WTC11 (cell line): ENCODE measurements around the gene SLC34A1. TPM values are rescaled to one million over a fixed set of nuclear protein-coding genes. Genes with fewer than 3 reads are reported as not detected.

Source experiments
- ATAC-seq: fragments of 200-7000 bp; cut with Tn5 transposase; 2 replicates; pipeline ENCODE4 v1.10.0; 2021; ENCODE audit warnings: mild to moderate bottlenecking, moderate library complexity
- CTCF ChIA-PET: fragments of 300-600 bp; sonication (Branson Sonifier 250); formaldehyde crosslinking; loops from one replicate; lab custom pipeline; 2021; ENCODE audit warnings: antibody characterized with exemption; lab: Charles Lee
- POLR2A ChIA-PET: fragments of 350-600 bp; sonication (Branson Sonifier 250); formaldehyde crosslinking; loops from one replicate; lab custom pipeline; 2021; ENCODE audit warnings: antibody characterized with exemption; lab: Charles Lee
- DNase-seq: peaks from one replicate; pipeline ENCODE4 v3.0.0; 2021; ENCODE audit warnings: low spot score
- H3K27ac Mint-ChIP-seq: 2 replicates; pipeline ENCODE4 v1.8.0; 2021; ENCODE audit warnings: mixed read lengths
- H3K27me3 Mint-ChIP-seq: 2 replicates; pipeline ENCODE4 v1.8.0; 2021; ENCODE audit warnings: low read depth, mild to moderate bottlenecking, moderate library complexity, mixed read lengths
- H3K36me3 Mint-ChIP-seq: 2 replicates; pipeline ENCODE4 v1.8.0; 2021; ENCODE audit warnings: mixed read lengths
- H3K4me1 Mint-ChIP-seq: 2 replicates; pipeline ENCODE4 v1.8.0; 2022; ENCODE audit warnings: mixed read lengths
- H3K4me3 Mint-ChIP-seq: 2 replicates; pipeline ENCODE4 v1.8.0; 2021; ENCODE audit warnings: mild to moderate bottlenecking, moderate library complexity, mixed read lengths
- H3K9me3 Mint-ChIP-seq: 2 replicates; pipeline ENCODE4 v1.8.0; 2021; ENCODE audit warnings: mixed read lengths
- ATF2 ChIP-seq: sonication (generic); formaldehyde crosslinking; IDR thresholded peaks from 2 replicates; pipeline ENCODE4 v1.8.1; 2022; ENCODE audit warnings: low read depth, missing genetic modification reagents, borderline replicate concordance
- ATF6 ChIP-seq: sonication (generic); formaldehyde crosslinking; IDR thresholded peaks from 2 replicates; pipeline ENCODE4 v1.8.1; 2023; ENCODE audit warnings: mild to moderate bottlenecking, missing genetic modification reagents
- EMX1 ChIP-seq: fragments of 250-450 bp; sonication (Bioruptor Pico); IDR thresholded peaks from 2 replicates; pipeline ENCODE4 v1.8.0; 2021; ENCODE audit warnings: mild to moderate bottlenecking
- ESRRA ChIP-seq: sonication (generic); formaldehyde crosslinking; IDR thresholded peaks from 2 replicates; pipeline ENCODE4 v1.8.1; 2022; ENCODE audit warnings: mild to moderate bottlenecking, missing genetic modification reagents, borderline replicate concordance
- FOXK1 ChIP-seq: sonication (generic); formaldehyde crosslinking; IDR thresholded peaks from 2 replicates; pipeline ENCODE4 v1.8.0; 2022; ENCODE audit warnings: mild to moderate bottlenecking, moderate library complexity, missing genetic modification reagents
- IRF2 ChIP-seq: sonication (generic); formaldehyde crosslinking; IDR thresholded peaks from 2 replicates; pipeline ENCODE4 v1.8.0; 2022; ENCODE audit warnings: low read depth, missing genetic modification reagents, borderline replicate concordance
- JAZF1 ChIP-seq: fragments of 250-450 bp; sonication (Bioruptor Pico); IDR thresholded peaks from 2 replicates; pipeline ENCODE4 v1.9.0; 2021; ENCODE audit warnings: moderate library complexity, mild to moderate bottlenecking, inconsistent platforms
- MXD4 ChIP-seq: fragments of 250-450 bp; sonication (Bioruptor Pico); IDR thresholded peaks from 2 replicates; pipeline ENCODE4 v1.8.0; 2021; ENCODE audit warnings: mild to moderate bottlenecking, moderate library complexity, borderline replicate concordance
- NR2C2 ChIP-seq: sonication (generic); formaldehyde crosslinking; IDR thresholded peaks from 2 replicates; pipeline ENCODE4 v1.8.0; 2022; ENCODE audit warnings: mild to moderate bottlenecking, missing genetic modification reagents
- RELA ChIP-seq: sonication (generic); formaldehyde crosslinking; IDR thresholded peaks from 2 replicates; pipeline ENCODE4 v1.8.1; 2022; ENCODE audit warnings: missing genetic modification reagents, mild to moderate bottlenecking, borderline replicate concordance
- ZNF121 ChIP-seq: sonication (generic); formaldehyde crosslinking; IDR thresholded peaks from 2 replicates; pipeline ENCODE4 v1.8.0; 2023; ENCODE audit warnings: missing genetic modification reagents
- ZNF263 ChIP-seq: sonication (generic); formaldehyde crosslinking; IDR thresholded peaks from 2 replicates; pipeline ENCODE4 v1.8.1; 2022; ENCODE audit warnings: low read depth, mild to moderate bottlenecking, moderate library complexity, missing genetic modification reagents
- ZNF281 ChIP-seq: sonication (generic); formaldehyde crosslinking; IDR thresholded peaks from 2 replicates; pipeline ENCODE4 v1.8.0; 2023; ENCODE audit warnings: mild to moderate bottlenecking, missing genetic modification reagents
- ZNF423 ChIP-seq: fragments of 250-450 bp; sonication (Bioruptor Pico); IDR thresholded peaks from 2 replicates; pipeline ENCODE4 v2.1.2; 2022; ENCODE audit warnings: mild to moderate bottlenecking, moderate library complexity
- total RNA-seq: library from RNA; stranded (reverse); gene quantifications from 3 replicates; pipeline ENCODE4 v1.2.3, GENCODE V29; 2021
- TF ChIP-seq, protein P1 (sequence below): sonication (generic); formaldehyde crosslinking; IDR thresholded peaks from 2 replicates; pipeline ENCODE4 v1.8.0; 2022; ENCODE audit warnings: mild to moderate bottlenecking, missing genetic modification reagents
- TF ChIP-seq, protein P2 (sequence below): fragments of 250-450 bp; sonication (Bioruptor Pico); IDR thresholded peaks from 2 replicates; pipeline ENCODE4 v1.9.0; 2021; ENCODE audit warnings: moderate library complexity, mild to moderate bottlenecking, inconsistent platforms, borderline replicate concordance
- TF ChIP-seq, protein P3 (sequence below): fragments of 200-600 bp; IDR thresholded peaks from 2 replicates; pipeline ENCODE4 v1.8.0; 2022; ENCODE audit warnings: antibody characterized with exemption

SLC34A1 gene
- total RNA-seq, 1 experiment from 2014 or later: not detected

GRCh38 chr5:177383181-177383580, 1.1 kb upstream of the SLC34A1 start (continued):
- TF ChIP-seq RELA (CRISPR knock-in tag) (no peak), NR2C2 (CRISPR knock-in tag) (no peak)
- TF ChIP-seq, protein P1, sequence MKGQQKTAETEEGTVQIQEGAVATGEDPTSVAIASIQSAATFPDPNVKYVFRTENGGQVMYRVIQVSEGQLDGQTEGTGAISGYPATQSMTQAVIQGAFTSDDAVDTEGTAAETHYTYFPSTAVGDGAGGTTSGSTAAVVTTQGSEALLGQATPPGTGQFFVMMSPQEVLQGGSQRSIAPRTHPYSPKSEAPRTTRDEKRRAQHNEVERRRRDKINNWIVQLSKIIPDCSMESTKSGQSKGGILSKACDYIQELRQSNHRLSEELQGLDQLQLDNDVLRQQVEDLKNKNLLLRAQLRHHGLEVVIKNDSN: no peak

DNA sequence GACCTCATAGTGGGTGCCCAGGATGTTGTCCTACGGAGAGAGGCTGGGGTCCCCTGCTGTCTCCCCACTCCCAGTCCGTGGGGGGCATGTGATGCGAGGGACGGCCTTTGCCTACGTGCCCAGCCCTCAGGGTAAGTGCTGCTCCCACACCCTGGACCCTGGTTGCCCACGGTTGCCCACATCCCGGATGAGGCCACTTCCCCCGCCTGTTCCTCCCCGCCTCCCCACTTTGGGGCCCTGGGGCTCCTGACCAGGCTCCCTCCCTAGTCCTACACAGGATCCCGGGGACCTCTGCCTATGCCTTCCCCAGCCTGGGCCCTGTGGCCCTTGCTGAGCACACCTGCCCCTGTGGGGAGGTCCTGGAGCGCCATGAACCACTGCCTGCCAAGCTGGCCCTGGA, 1.5 kb downstream of the SLC34A1 start:
- no peak overlapping the region for H3K27ac Mint-ChIP-seq
- H3K27me3 Mint-ChIP-seq: peaks cover 33% of the 10 kb centered on the region
- no peaks in the 10 kb centered on the region for H3K36me3 Mint-ChIP-seq
- TF ChIP-seq RELA (CRISPR knock-in tag): no peak
- no peak for TF ChIP-seq EMX1
- TF ChIP-seq ESRRA (CRISPR knock-in tag): no peak
- no peak for TF ChIP-seq JAZF1 (CRISPR knock-in tag)
- peaks cover 37% of the 10 kb centered on the region for H3K4me1 Mint-ChIP-seq
- POLR2A ChIA-PET: no interaction called here
- CTCF ChIA-PET: interaction anchor here (0.6 to 9.6 kb wide), 7 partner anchors 14 to 91 kb away, joined by 3 to 202 read pairs (median 3); partner anchors contain the start of gene PFN3
- H3K9me3 Mint-ChIP-seq: no peaks in the 10 kb centered on the region
- DNase-seq (no peak), ATAC-seq (no peak)
- no peak overlapping the region for H3K4me3 Mint-ChIP-seq

DNA sequence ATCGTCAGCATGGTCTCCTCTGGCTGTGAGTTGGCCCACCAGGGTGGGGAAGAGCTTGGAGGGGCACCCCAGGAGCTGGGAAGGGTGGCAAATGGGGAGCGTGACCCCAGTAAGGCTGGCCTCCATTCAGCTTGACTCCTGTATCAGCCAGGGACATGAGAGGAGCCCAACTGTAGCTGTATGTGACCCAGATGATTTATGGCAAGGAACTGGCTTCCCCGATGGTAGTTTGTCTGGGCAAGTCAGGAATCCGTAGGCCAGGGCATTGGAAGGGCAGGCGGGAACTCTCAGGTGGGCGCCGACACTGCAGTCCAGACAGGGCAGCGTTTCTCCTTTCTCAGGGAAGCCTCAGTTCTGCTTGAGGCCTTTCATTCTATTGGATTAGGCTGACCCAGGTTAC, 2.3 kb downstream of the SLC34A1 start:
- POLR2A ChIA-PET: no interaction called here
- no peak for ATAC-seq
- TF ChIP-seq ZNF263 (CRISPR knock-in tag) (no peak), ESRRA (CRISPR knock-in tag) (no peak), FOXK1 (CRISPR knock-in tag) (no peak), MXD4 (no peak), IRF2 (no peak)
- TF ChIP-seq, protein P1: no peak
- TF ChIP-seq, protein P2, sequence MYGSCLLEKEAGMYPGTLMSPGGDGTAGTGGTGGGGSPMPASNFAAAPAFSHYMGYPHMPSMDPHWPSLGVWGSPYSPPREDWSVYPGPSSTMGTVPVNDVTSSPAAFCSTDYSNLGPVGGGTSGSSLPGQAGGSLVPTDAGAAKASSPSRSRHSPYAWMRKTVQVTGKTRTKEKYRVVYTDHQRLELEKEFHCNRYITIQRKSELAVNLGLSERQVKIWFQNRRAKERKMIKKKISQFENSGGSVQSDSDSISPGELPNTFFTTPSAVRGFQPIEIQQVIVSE (CRISPR knock-in tag): no peak
- TF ChIP-seq, all 79 proteins: peak for 0
- CTCF ChIA-PET: interaction anchor here (0.5 to 9.6 kb wide), 6 partner anchors 15 to 120 kb away, joined by 3 to 202 read pairs (median 4); partner anchors contain the start of gene PFN3
- peaks cover 36% of the 10 kb centered on the region for H3K27me3 Mint-ChIP-seq
- peaks cover 30% of the 10 kb centered on the region for H3K4me1 Mint-ChIP-seq
- H3K27ac Mint-ChIP-seq: no peak overlapping the region
- H3K36me3 Mint-ChIP-seq: no peaks in the 10 kb centered on the region
- no peak overlapping the region for H3K4me3 Mint-ChIP-seq
- no peak for DNase-seq
- H3K9me3 Mint-ChIP-seq: no peaks in the 10 kb centered on the region

DNA sequence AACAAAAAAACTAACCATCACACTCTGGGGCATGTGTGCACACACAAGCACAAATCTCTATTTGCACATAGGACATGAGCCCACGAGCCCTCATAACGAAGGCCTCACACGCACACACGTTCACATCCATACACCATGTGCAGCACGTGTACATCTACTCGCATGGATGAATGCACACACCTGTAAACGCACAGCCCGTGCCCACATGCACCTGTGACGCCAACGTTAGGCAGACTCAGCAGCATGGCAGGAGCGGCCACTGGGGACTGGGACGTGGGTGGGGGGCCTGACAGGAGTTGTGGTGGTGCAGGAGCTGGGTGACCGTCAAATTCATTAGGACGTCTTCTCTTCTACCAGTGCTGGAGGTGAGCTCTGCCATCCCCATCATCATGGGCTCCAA, 3.2 kb downstream of the SLC34A1 start:
- Mint-ChIP-seq H3K36me3 (no peaks in the 10 kb centered on the region), H3K9me3 (no peaks in the 10 kb centered on the region)
- TF ChIP-seq ZNF121: no peak
- no peak for TF ChIP-seq ATF2 (CRISPR knock-in tag)
- TF ChIP-seq ZNF281: no peak
- TF ChIP-seq, protein P3, sequence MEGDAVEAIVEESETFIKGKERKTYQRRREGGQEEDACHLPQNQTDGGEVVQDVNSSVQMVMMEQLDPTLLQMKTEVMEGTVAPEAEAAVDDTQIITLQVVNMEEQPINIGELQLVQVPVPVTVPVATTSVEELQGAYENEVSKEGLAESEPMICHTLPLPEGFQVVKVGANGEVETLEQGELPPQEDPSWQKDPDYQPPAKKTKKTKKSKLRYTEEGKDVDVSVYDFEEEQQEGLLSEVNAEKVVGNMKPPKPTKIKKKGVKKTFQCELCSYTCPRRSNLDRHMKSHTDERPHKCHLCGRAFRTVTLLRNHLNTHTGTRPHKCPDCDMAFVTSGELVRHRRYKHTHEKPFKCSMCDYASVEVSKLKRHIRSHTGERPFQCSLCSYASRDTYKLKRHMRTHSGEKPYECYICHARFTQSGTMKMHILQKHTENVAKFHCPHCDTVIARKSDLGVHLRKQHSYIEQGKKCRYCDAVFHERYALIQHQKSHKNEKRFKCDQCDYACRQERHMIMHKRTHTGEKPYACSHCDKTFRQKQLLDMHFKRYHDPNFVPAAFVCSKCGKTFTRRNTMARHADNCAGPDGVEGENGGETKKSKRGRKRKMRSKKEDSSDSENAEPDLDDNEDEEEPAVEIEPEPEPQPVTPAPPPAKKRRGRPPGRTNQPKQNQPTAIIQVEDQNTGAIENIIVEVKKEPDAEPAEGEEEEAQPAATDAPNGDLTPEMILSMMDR: no peak
- TF ChIP-seq ZNF423 (CRISPR knock-in tag): no peak
- TF ChIP-seq ATF6 (CRISPR knock-in tag): no peak
- TF ChIP-seq, all 79 proteins: peak for 0
- H3K27ac Mint-ChIP-seq: no peak overlapping the region
- CTCF ChIA-PET: interaction anchor here (6.2 to 9.6 kb wide), 2 partner anchors 16 kb away, joined by 130 to 202 read pairs; partner anchors contain the start of gene PFN3
- POLR2A ChIA-PET: interaction anchor here (1.5 kb wide), 1 partner anchor 17 kb away, joined by 4 read pairs; no protein-coding TSS in a partner anchor
- no peak for ATAC-seq
- H3K27me3 Mint-ChIP-seq: peaks cover 36% of the 10 kb centered on the region
- H3K4me1 Mint-ChIP-seq: peaks cover 28% of the 10 kb centered on the region
- no peak overlapping the region for H3K4me3 Mint-ChIP-seq
- DNase-seq: no peak
